ENCODE measurements around the gene ST3GAL4.
"Not testable (repeated sequence)": the region's sequence is repeated elsewhere in the genome, so short reads cannot be mapped to it uniquely, and the experiment has no call there.

ST3GAL4 gene

DNA sequence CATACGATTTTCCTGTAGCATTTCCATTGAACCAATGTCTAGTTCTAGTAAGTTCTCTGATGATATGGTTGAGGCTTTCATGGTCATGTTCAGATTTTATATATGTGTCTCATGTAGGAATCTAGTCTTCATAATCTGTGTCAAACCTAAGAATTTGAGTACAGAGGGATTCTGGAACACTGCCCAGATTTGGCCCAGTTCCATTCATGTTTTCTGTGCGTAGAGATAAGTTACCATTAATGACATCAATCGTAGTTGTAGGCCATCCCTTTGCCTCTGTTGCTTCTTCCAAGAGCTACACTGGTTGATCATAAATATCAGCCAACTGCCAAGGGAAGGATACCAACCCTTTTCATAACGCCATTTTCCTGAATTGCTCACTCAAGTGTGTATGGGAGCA, 23.3 kb downstream of the ST3GAL4 start:
- no peak for DNase-seq
- in situ Hi-C loops (cut with MboI; ENCODE audit: low pct_unique_long_range_greater_than_20kb, low sequenced_read_pairs), result no loop called here

GRCh38 chr11:126380909-126381308, 25.4 kb downstream of the ST3GAL4 start:
- in situ Hi-C loops (cut with MboI; ENCODE audit: low pct_unique_long_range_greater_than_20kb, low sequenced_read_pairs), result no loop called here
- no peak for DNase-seq

DNA sequence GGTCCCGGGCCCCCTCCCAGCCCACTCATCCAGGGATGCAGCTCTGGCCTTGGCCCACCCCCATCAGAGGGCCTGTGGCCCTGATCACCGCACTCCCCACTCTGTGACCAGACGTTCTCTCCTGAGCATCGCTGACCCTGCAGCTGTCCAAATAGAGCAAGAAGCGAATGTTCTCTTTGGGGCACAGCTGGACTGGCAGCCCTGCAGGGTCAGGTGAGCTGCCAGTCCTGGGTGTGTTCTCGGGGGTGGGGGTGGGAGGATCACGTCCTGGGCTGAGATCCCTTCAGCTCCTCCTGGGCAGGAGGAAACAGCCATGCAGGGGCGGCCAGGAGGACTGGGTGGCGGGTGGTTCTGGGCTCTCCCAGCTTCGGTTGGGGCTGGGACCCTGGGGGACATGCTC, 26.5 kb downstream of the ST3GAL4 start:
- DNase-seq; in situ Hi-C loops (cut with MboI; ENCODE audit: low pct_unique_long_range_greater_than_20kb, low sequenced_read_pairs): not testable (repeated sequence)

GRCh38 chr11:126382641-126383040, 27.2 kb downstream of the ST3GAL4 start:
- in situ Hi-C loops (cut with MboI; ENCODE audit: low pct_unique_long_range_greater_than_20kb, low sequenced_read_pairs); DNase-seq: not testable (repeated sequence)

GRCh38 chr11:126383339-126384335, 28.2 kb downstream of the ST3GAL4 start:
- in situ Hi-C loops (cut with MboI; ENCODE audit: low pct_unique_long_range_greater_than_20kb, low sequenced_read_pairs), result no loop called here
- no peak for DNase-seq

DNA sequence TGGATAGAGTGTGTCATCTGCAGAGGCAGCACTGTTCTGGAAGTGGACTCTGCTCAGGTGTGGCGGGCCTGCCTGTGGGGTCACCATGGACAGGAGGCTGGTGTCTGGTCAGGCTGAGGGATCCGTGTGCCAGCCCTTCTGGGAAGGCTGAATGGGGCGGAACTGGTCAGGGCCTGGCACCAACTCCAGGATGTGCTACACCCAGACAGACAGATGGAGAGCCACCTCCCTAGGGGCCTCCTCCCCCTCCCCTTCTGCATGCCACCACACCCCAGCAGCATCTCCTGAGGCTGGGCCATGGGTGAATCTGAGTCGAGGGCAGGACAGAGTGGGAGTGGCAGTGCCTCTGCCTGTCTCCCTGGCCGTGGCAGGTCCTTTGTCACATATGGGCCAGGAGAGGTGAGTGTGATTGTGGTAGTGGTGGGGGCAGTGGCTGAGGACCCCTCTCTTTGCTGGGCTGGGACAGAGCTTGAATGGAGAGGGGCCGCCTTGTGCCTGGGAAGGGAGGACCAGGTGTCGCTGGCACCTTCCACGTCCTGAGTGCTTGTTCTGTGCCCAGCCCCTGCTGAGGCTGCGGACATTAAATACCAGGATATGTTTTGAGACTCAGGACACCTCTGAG, 29.1 kb downstream of the ST3GAL4 start:
- no peak for DNase-seq
- in situ Hi-C loops (cut with MboI; ENCODE audit: low pct_unique_long_range_greater_than_20kb, low sequenced_read_pairs), result no loop called here

- no peak for DNase-seq
- in situ Hi-C loops (cut with MboI; ENCODE audit: low pct_unique_long_range_greater_than_20kb, low sequenced_read_pairs), result no loop called here
These were observed 30.7 kb downstream of the ST3GAL4 start for GRCh38 chr11:126385991-126386728.

- peak; percentile 85 for DNase-seq
- in situ Hi-C loops (cut with MboI; ENCODE audit: low pct_unique_long_range_greater_than_20kb, low sequenced_read_pairs), result not testable (repeated sequence)
These were observed 31.2 kb downstream of the ST3GAL4 start for GRCh38 chr11:126386729-126387071.

DNA sequence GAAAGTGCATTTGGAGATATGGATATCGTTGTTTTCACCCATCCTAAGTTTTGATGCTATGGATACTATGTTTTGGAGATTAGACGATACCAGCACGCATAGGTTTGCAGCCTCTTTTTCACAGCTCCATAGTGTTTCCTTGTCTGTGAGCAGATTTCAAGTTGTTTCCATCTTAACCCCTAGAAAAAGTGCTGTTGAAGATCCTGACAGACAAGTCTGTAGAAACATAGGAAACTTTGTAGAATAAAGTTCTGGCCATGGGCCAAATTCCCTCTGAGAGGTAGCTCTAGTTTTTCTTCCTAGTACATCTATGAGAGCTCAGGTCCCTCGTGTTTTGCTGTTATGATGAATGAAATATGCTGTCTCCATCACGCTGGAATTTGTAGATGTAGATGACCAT, 32.4 kb downstream of the ST3GAL4 start:
- in situ Hi-C loops (cut with MboI; ENCODE audit: low pct_unique_long_range_greater_than_20kb, low sequenced_read_pairs), result no loop called here
- no peak for DNase-seq

DNA sequence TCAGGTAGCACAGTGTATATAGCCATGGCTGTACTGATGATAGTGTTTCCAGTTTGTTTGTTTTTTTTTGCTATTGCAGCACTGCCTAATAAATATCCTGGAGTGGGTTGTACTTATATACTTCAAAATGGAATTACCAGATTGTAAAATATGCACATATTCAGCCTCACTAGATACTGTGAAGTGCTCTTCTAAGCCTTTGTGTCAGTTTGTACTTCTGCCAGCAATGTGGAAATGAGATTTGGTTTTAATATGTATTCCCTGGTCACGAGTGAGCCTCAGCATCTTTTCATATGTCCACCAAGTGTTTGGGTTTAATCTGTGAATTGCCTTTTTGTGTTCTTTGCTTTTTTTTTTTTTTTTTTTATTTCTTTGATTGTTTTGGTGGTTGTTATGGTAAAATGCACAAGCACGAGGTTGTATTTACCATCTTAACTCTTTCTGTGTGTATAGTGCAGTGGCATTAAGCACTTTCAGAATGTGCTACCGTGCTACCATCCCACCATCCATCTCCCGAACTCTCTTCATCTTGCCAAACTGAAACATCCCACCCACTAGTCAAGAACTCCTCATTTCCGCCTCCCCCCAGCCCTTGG, 34.9 kb downstream of the ST3GAL4 start:
- DNase-seq, result no peak
- in situ Hi-C loops (cut with MboI; ENCODE audit: low pct_unique_long_range_greater_than_20kb, low sequenced_read_pairs), result no loop called here

- no peak for DNase-seq
- in situ Hi-C loops (cut with MboI; ENCODE audit: low pct_unique_long_range_greater_than_20kb, low sequenced_read_pairs), result no loop called here
These were observed 35.9 kb downstream of the ST3GAL4 start for GRCh38 chr11:126391286-126391954.

DNA sequence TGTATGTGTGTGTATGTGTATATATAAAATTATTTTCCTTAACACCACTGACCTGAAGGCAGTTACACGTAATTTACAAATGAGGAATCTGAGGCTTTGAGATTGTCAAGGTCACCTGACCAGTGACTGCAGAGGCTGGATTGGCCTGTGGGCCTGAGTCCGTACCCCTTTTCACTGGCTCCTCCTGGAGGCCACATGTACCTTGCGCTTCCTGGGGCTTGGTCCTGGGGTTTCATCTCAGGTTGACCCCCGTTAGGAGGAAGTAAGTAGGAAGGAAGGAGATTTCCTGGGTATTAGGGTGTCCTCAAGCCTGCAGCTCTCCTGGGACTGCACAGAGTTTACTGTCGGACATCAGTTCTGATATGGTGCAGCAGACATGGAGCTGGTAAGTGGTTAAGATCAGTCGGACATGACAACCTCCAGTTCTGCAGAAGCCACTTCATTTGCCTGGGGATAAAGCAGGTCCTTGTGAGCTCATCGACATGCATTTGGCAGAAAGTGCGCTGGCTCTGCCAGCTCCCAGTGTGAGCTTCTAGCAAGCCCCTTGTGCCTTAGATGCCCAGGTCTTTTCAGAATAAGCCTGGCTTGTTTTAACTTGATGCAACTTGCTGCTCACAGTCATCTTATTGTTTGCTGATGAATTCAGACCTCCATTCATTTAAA, 36.6 kb downstream of the ST3GAL4 start:
- in situ Hi-C loops (cut with MboI; ENCODE audit: low pct_unique_long_range_greater_than_20kb, low sequenced_read_pairs), result no loop called here
- peak; percentile 73 for DNase-seq

DNA sequence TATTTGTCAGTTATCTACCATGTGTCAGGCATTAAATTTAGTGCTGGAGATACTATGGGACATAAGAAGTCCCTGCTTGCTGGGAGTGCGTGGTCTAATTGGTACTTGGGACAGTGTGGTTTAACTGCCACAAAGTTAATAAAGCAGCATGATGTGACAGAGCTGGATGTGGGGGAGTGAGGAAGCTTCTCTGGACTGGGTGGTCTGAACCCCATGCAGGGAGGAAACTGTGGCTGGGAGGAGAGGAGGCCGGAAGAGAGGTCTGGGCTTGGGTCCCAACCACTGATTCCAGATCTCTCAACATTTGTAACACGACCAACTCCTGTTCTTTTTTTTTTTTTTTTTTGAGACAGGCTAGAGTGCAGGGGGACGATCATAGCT, 37.1 kb downstream of the ST3GAL4 start:
- in situ Hi-C loops (cut with MboI; ENCODE audit: low pct_unique_long_range_greater_than_20kb, low sequenced_read_pairs), result no loop called here
- peak; percentile 99 for DNase-seq

DNA sequence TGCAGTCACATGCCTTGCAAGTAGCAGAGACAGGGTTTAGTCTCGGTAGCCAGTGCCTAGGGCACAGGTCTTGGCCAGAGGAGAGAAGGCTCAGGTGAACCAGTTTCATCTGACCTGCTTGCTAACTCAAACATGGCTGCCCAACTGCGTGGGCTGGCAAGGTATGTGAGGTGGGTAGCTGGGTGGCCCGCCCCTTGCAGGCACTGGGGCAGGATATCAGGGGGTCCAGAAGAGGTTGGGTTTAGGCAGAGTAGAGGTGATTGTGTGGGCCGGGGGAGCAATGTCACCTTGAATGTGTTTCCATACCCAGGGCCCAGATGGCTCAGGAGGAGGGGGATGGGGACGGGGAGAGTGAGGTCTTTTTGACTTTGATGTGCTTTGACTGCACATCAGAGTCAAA, 37.7 kb downstream of the ST3GAL4 start:
- no peak for DNase-seq
- in situ Hi-C loops (cut with MboI; ENCODE audit: low pct_unique_long_range_greater_than_20kb, low sequenced_read_pairs), result no loop called here

DNA sequence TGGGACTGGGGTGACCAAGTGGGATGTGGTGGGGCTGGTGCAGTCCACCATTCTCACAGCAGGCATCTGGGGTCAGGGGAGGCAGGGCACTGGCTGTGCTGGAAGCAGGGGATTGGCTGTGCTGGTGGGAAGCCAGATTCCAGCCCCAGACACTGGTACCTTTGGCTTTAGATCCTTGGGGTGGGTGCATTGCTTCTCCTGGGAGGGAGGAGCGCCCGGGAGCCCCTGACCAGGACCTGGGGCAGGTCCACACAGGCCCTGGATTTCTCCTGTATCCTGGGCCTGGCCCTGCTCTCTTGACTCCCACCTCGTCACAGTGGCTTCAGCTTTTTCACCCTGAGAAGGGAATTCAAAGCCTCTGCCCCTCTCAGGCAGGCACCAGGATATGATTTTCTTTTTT, 38.5 kb downstream of the ST3GAL4 start:
- DNase-seq, result no peak
- in situ Hi-C loops (cut with MboI; ENCODE audit: low pct_unique_long_range_greater_than_20kb, low sequenced_read_pairs), result no loop called here

- in situ Hi-C loops (cut with MboI; ENCODE audit: low pct_unique_long_range_greater_than_20kb, low sequenced_read_pairs); DNase-seq: not testable (repeated sequence)
These were observed 39.2 kb downstream of the ST3GAL4 start for GRCh38 chr11:126394634-126395072.

GRCh38 chr11:126395784-126396183, 40.3 kb downstream of the ST3GAL4 start:
- DNase-seq; in situ Hi-C loops (cut with MboI; ENCODE audit: low pct_unique_long_range_greater_than_20kb, low sequenced_read_pairs): not testable (repeated sequence)

DNA sequence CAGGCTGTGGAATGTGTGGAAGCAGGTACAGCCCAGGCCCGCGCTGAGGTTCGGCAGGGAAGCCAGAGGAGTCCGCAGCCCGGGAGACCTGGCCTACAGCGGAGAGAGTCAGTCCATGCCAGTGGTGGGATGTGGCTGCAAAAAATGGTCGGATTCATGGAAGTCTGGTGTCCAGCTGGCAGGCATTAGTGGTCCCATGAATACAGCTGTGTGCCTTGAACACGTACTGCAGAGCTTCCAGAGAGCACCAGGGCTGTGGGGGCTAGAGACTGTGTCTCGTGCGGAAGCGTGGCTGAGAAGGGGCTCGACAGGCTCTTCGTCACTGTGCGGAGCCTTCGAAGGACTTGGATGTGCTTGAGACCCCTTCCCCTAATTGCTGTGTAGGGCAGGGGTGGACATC, 40.8 kb downstream of the ST3GAL4 start:
- DNase-seq; in situ Hi-C loops (cut with MboI; ENCODE audit: low pct_unique_long_range_greater_than_20kb, low sequenced_read_pairs): not testable (repeated sequence)

Measured in KBM-7 (cell line).